A549 treated with DMSO at 1 μM for 4 hours (cell line): ENCODE data around the gene SEC16A. TPM values are rescaled to one million over a fixed set of nuclear protein-coding genes. Genes with fewer than 3 reads are reported as not detected.

Experiments
- total RNA-seq: library from RNA; stranded (reverse); fragments of 200-300 nt; extraction: Qiagen RNA extraction; gene quantifications from 5 replicates; pipeline ENCODE4 v1.2.3, GENCODE V29; 2022; ENCODE audit warnings: low read depth

Gene SEC16A, protein sequence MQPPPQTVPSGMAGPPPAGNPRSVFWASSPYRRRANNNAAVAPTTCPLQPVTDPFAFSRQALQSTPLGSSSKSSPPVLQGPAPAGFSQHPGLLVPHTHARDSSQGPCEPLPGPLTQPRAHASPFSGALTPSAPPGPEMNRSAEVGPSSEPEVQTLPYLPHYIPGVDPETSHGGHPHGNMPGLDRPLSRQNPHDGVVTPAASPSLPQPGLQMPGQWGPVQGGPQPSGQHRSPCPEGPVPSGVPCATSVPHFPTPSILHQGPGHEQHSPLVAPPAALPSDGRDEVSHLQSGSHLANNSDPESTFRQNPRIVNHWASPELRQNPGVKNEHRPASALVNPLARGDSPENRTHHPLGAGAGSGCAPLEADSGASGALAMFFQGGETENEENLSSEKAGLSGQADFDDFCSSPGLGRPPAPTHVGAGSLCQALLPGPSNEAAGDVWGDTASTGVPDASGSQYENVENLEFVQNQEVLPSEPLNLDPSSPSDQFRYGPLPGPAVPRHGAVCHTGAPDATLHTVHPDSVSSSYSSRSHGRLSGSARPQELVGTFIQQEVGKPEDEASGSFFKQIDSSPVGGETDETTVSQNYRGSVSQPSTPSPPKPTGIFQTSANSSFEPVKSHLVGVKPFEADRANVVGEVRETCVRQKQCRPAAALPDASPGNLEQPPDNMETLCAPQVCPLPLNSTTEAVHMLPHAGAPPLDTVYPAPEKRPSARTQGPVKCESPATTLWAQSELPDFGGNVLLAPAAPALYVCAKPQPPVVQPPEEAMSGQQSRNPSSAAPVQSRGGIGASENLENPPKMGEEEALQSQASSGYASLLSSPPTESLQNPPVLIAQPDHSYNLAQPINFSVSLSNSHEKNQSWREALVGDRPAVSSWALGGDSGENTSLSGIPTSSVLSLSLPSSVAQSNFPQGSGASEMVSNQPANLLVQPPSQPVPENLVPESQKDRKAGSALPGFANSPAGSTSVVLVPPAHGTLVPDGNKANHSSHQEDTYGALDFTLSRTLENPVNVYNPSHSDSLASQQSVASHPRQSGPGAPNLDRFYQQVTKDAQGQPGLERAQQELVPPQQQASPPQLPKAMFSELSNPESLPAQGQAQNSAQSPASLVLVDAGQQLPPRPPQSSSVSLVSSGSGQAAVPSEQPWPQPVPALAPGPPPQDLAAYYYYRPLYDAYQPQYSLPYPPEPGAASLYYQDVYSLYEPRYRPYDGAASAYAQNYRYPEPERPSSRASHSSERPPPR (N-terminal part only)
- 54.9 to 67.9 TPM (median 64.7 TPM) in 5 replicates for total RNA-seq

GRCh38 chr9:136482793-136483588 is at the start of gene SEC16A:
TSS of gene SEC16A (minus strand) at chr9:136483040. CDS start at chr9:136477615, 5,425 bp downstream.

DNA sequence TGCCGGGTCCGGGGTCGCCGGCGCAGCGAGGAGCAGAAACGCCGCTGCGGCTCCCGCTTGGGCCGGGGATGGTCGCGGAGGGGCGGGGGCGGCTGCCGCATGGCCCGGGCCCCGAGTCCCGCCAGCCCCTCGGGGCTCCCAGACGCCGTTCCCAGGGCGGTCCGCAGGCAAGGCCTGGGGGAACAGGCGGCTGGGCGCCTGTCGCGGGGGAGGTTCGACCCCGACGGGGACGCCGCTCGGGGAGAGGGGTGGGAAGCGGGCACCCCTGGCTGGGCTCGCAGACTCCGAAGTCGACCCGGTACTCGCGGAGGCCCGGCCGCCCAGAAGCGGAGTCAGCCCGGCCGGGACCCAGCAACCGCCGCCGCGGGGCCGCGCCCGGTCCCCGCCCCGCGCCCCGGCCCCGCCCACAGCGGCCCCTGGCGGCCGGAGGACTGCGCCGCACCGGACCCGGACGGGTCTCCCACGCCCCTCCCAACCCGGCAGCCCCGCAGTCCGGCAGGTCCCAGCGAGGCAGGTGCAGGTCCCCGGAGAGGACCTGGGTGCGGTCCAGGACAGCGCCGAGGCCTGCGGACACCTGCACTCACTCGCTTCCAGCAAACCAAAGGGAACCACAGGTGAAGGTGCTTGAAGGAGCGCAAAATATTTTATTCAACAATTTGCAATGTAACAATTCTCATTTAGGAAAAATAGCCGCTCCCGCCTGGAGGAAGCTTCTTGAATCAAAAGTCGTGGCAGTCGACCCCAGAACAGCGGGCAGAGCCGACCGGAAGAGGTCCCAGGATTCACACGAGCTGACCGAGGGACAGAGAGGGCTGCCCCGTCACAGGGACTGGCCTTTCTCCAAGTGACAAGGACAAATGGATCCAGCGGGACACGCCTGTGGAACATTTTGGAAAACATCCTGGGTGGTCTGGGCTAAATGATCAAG is 43.1 kb downstream of the SEC16A start, which contains the start of gene INPP5E:
Gene INPP5E, minus strand, starts transcription at position 365 of the 928 bp plus-strand sequence. CDS start 426 bp downstream, outside the sequence.

GRCh38 chr9:136410500-136411287 is 72.1 kb downstream of the SEC16A start, which contains the start of the genes ENTR1 and PMPCA:
TSS of gene ENTR1 (minus strand) at chr9:136410614. CDS start at chr9:136410397, 217 bp downstream.
TSS of gene PMPCA (plus strand) at chr9:136410658. CDS start at chr9:136410669, 11 bp downstream.

GRCh38 chr9:136400038-136400834 is 82.6 kb downstream of the SEC16A start, which contains the start of gene SNAPC4:
TSS of gene SNAPC4 (minus strand) at chr9:136400170. CDS start at chr9:136398428, 1,742 bp downstream.

Other genes starting within 250 kb of the SEC16A start
- gene QSOX2, start 237.2 kb downstream of the SEC16A start, total RNA-seq: 25.7 to 31.0 TPM (median 29.4 TPM) in 5 replicates
- 0.01 TPM in 1 of 5 replicates, not detected in the others for gene CCDC187, start 178.9 kb downstream of the SEC16A start, total RNA-seq
- 8.4 to 12.4 TPM (median 10.7 TPM) in 5 replicates for gene GPSM1, start 155.5 kb downstream of the SEC16A start, total RNA-seq
- 19.0 to 36.9 TPM (median 31.0 TPM) in 5 replicates for gene DNLZ, start 119.3 kb downstream of the SEC16A start, total RNA-seq
- gene CARD9, start 109.4 kb downstream of the SEC16A start, total RNA-seq: 0.64 to 2.6 TPM (median 1.1 TPM) in 5 replicates
- gene SNAPC4, start 82.9 kb downstream of the SEC16A start, total RNA-seq: 11.7 to 14.7 TPM (median 12.9 TPM) in 5 replicates
- 65.0 to 82.7 TPM (median 79.3 TPM) in 5 replicates for gene ENTR1, start 72.4 kb downstream of the SEC16A start, total RNA-seq
- gene PMPCA, start 72.4 kb downstream of the SEC16A start, total RNA-seq: 77.4 to 96.9 TPM (median 81.7 TPM) in 5 replicates
- gene INPP5E, start 43.2 kb downstream of the SEC16A start, total RNA-seq: 12.1 to 20.4 TPM (median 17.7 TPM) in 5 replicates
- gene NOTCH1, start 63.0 kb upstream of the SEC16A start, total RNA-seq: 9.7 to 13.2 TPM (median 11.3 TPM) in 5 replicates
- gene EGFL7, start 179.9 kb upstream of the SEC16A start, total RNA-seq: 41.7 to 60.0 TPM (median 50.7 TPM) in 5 replicates
- gene AGPAT2, start 204.4 kb upstream of the SEC16A start, total RNA-seq: 72.3 to 105 TPM (median 98.6 TPM) in 5 replicates
- 7.1 to 10.2 TPM (median 8.0 TPM) in 5 replicates for gene DIPK1B, start 229.5 kb upstream of the SEC16A start, total RNA-seq